A549 (cell line): ENCODE results near the gene NXPE3. TPM values are rescaled to one million over a fixed set of nuclear protein-coding genes. Genes with fewer than 3 reads are reported as not detected.
A peak's percentile ranks its signal among the peaks of the same experiment; 100 is the strongest.

Experiments
- ATAC-seq, 2 experiments: fragments of 200-7000 bp in 1 of 2; fragments of >200 bp in 1 of 2; cut with Nextera tagmentation in 1 of 2; cut with Tn5 transposase in 1 of 2; 3 replicates each; pipeline versions ENCODE4 v1.8.0 to v1.9.1; 2018 to 2020; ENCODE audit warnings: mild to moderate bottlenecking in 1 of 2, moderate library complexity in 1 of 2
- CTCF ChIA-PET: fragments of 300-600 bp; sonication (Branson Sonifier 250); formaldehyde crosslinking; extraction: SDS; loops from one replicate; lab custom pipeline; 2021; ENCODE audit warnings: antibody characterized with exemption, inconsistent platforms; lab: Yijun Ruan, JAX
- POLR2A ChIA-PET: fragments of 350-600 bp; formaldehyde crosslinking; extraction: SDS; loops from one replicate; lab custom pipeline; 2021; ENCODE audit warnings: antibody characterized with exemption, inconsistent platforms; lab: Yijun Ruan, JAX
- DNase-seq, 2 experiments: peaks; one replicate each; pipeline versions ENCODE4 v3.0.0 to v3.0.0-alpha.2; 2011 to 2016; ENCODE audit warnings: low read depth in 1 of 2, low spot score in 1 of 2
- FAIRE-seq: peaks from 2 replicates; lab custom pipeline; 2011; peaks lifted over from hg19 to GRCh38; lab: Jason Lieb, UNC
- H3K27ac ChIP-seq, 2 experiments: fragments of >200 bp; sonication (Bioruptor Twin); formaldehyde crosslinking; 3 replicates each; pipeline ENCODE4 v1.5.1; 2016 to 2017
- H3K4me1 ChIP-seq: fragments of >200 bp; sonication (Bioruptor Twin); formaldehyde crosslinking; 3 replicates; pipeline ENCODE4 v1.6.1; 2016
- H3K4me2 ChIP-seq: fragments of >200 bp; sonication (Bioruptor Twin); formaldehyde crosslinking; 3 replicates; pipeline ENCODE4 v1.6.1; 2016
- H3K4me3 ChIP-seq: fragments of >200 bp; sonication (Bioruptor Twin); formaldehyde crosslinking; 3 replicates; pipeline ENCODE4 v1.5.1; 2016
- H3K9me3 ChIP-seq: fragments of >200 bp; sonication (Bioruptor Twin); formaldehyde crosslinking; 3 replicates; pipeline ENCODE4 v1.6.1; 2016
- BHLHE40 ChIP-seq: IDR thresholded peaks from 2 replicates; pipeline ENCODE4 v1.6.1; 2012; ENCODE audit warnings: low read depth, low read length, inconsistent platforms
- CBX2 ChIP-seq: fragments of 200-600 bp; sonication (generic); IDR thresholded peaks from 2 replicates; pipeline ENCODE4 v1.6.1; 2016; ENCODE audit warnings: low read depth, mild to moderate bottlenecking, borderline replicate concordance
- CBX8 ChIP-seq: fragments of 200-600 bp; sonication (generic); IDR thresholded peaks from 2 replicates; pipeline ENCODE4 v1.6.1; 2016
- CEBPB ChIP-seq, 2 experiments: fragments of >200 bp in 1 of 2; sonication (Bioruptor Twin) in 1 of 2; formaldehyde crosslinking in 1 of 2; IDR thresholded peaks; 2 replicates each; pipeline ENCODE4 v1.6.1; 2012 to 2016
- CHD4 ChIP-seq: fragments of 200-600 bp; sonication (generic); IDR thresholded peaks from 2 replicates; pipeline ENCODE4 v1.6.1; 2016; ENCODE audit warnings: antibody characterized with exemption, mild to moderate bottlenecking, borderline replicate concordance
- ESRRA ChIP-seq: fragments of 150-350 bp; IDR thresholded peaks from 2 replicates; pipeline ENCODE4 v1.6.1; 2014; ENCODE audit warnings: mild to moderate bottlenecking, low read length, borderline replicate concordance
- FOSB ChIP-seq: fragments of 250-450 bp; sonication (Bioruptor Pico); IDR thresholded peaks from 2 replicates; pipeline ENCODE4 v1.5.0; 2020; ENCODE audit warnings: mild to moderate bottlenecking, moderate library complexity
- FOSL2 ChIP-seq, 2 experiments: fragments of 450-650 bp in 1 of 2; fragments of >200 bp in 1 of 2; sonication (Bioruptor Twin) in 1 of 2; formaldehyde crosslinking; IDR thresholded peaks; 2 replicates each; pipeline versions ENCODE4 v1.5.0 to v1.6.1; 2016 to 2020; ENCODE audit warnings: mild to moderate bottlenecking in 1 of 2, moderate library complexity in 1 of 2
- GATA3 ChIP-seq: IDR thresholded peaks from 2 replicates; pipeline ENCODE4 v1.6.1; 2012; ENCODE audit warnings: borderline replicate concordance
- HEYL ChIP-seq: fragments of 250-450 bp; sonication (Bioruptor Pico); IDR thresholded peaks from 2 replicates; pipeline ENCODE4 v1.8.0; 2021; ENCODE audit warnings: mild to moderate bottlenecking, moderate library complexity
- HOXB5 ChIP-seq: fragments of 250-450 bp; sonication (Bioruptor Pico); IDR thresholded peaks from 2 replicates; pipeline ENCODE4 v1.5.0; 2020; ENCODE audit warnings: mild to moderate bottlenecking, moderate library complexity
- KDM1A ChIP-seq: fragments of 200-600 bp; sonication (generic); IDR thresholded peaks from 2 replicates; pipeline ENCODE4 v1.6.1; 2016; ENCODE audit warnings: low read depth, mild to moderate bottlenecking
- MAFK ChIP-seq: fragments of 450-650 bp; IDR thresholded peaks from 2 replicates; pipeline ENCODE4 v1.6.1; 2014; ENCODE audit not compliant: partially characterized antibody
- MAZ ChIP-seq: fragments of 150-350 bp; IDR thresholded peaks from 2 replicates; pipeline ENCODE4 v1.6.1; 2014; ENCODE audit warnings: antibody characterized with exemption, low read depth, low read length, borderline replicate concordance
- NFE2L2 ChIP-seq: fragments of 150-350 bp; conservative IDR thresholded peaks from 2 replicates; pipeline ENCODE4 v1.6.1; 2014; ENCODE audit warnings: low read length
- NR3C1 ChIP-seq: fragments of >200 bp; sonication (Bioruptor Twin); formaldehyde crosslinking; IDR thresholded peaks from 3 replicates; pipeline ENCODE4 v1.6.1; 2017
- POLR2A ChIP-seq: IDR thresholded peaks from 2 replicates; pipeline ENCODE4 v1.6.1; 2012; ENCODE audit warnings: mild to moderate bottlenecking, low read length
- RCOR1 ChIP-seq: fragments of 150-350 bp; IDR thresholded peaks from 2 replicates; pipeline ENCODE4 v1.6.1; 2014; ENCODE audit warnings: antibody characterized with exemption, low read length, low read depth
- ZNF302 ChIP-seq: fragments of 250-450 bp; sonication (Bioruptor Pico); IDR thresholded peaks from 2 replicates; pipeline ENCODE4 v1.9.0; 2021; ENCODE audit warnings: inconsistent platforms, mild to moderate bottlenecking, moderate library complexity
- WGBS: methylation state at CpG from one replicate; pipeline ENCODE4 v1.1.6; 2017; ENCODE audit errors: missing lambda C conversion rate; 5-methylcytosine and 5-hydroxymethylcytosine counted together
- polyA plus RNA-seq, 4 experiments: library from polyadenylated mRNA; depleted of rRNA in 3 of 4; stranded (reverse); fragments of >200 nt; fragmentation: RNase III in 1 of 4; extraction: RNeasy Plus Mini Kit Qiagen cat#74134 plus additional on column Dnase treatment in 1 of 4; gene quantifications; 2 replicates in 3 of 4; 3 replicates in 1 of 4; pipeline ENCODE4 v1.2.3, GENCODE V29; 2011 to 2017
- TF ChIP-seq, protein P1 (sequence below): fragments of 150-350 bp; IDR thresholded peaks from 2 replicates; pipeline ENCODE4 v1.6.1; 2014; ENCODE audit warnings: low read depth, mild to moderate bottlenecking, low read length
- TF ChIP-seq, protein P2 (sequence below): fragments of >200 bp; sonication (Bioruptor Twin); formaldehyde crosslinking; IDR thresholded peaks from 3 replicates; pipeline ENCODE4 v1.6.1; 2016
- TF ChIP-seq, protein P3 (sequence below): IDR thresholded peaks from 2 replicates; pipeline ENCODE4 v1.6.1; 2012
- TF ChIP-seq, protein P4 (sequence below): IDR thresholded peaks from 2 replicates; pipeline ENCODE4 v1.6.1; 2012

Gene NXPE3
- polyA plus RNA-seq, 2 of the 4 experiments (the other 2 are of a cell fraction) = 48.6 to 49.5 TPM

DNA sequence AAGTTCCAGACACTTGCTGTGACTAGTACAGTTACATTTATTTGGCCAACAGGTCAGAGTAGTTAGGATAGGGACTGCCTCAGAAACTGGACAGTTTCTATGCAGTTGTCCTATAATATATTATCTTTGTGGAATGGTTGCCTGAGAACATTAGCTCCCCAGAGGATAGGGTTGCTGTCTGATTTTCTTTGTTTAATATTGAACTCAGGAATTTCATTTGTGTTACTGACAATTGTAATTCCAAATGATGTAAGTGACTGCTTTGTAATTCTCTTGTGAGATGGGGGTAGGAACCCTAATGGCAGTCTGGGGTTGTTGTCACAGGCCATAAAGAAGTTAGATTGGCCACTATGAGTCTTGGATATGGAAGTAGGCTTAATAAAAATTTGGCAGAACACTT lies 2.2 kb downstream of the NXPE3 start:
- Histone ChIP-seq H3K27ac (peak overlapping the region; percentile 92 to 95), H3K4me1 (peaks cover 16% of the 10 kb centered on the region; the same call in 2 of the 3 replicates), H3K4me2 (peak overlapping the region; percentile 90), H3K9me3 (no peaks in the 10 kb centered on the region), H3K4me3 (peak overlapping the region; percentile 68)
- CTCF ChIA-PET = interaction anchor here (1.0 kb wide), 1 partner anchor 21 kb away, joined by 5 read pairs; no protein-coding TSS in a partner anchor
- DNase-seq (peak in 1 of 2 experiments; percentile 3), FAIRE-seq (no peak), ATAC-seq (no peak)
- POLR2A ChIA-PET = interaction anchor here (2.9 kb wide), 1 partner anchor 57 kb away, joined by 13 read pairs; the partner anchor contains the start of gene CEP97
- no peak for TF ChIP-seq HEYL (CRISPR knock-in tag)
- TF ChIP-seq NFE2L2 = no peak
- TF ChIP-seq CBX2 = no peak
- TF ChIP-seq POLR2A = no peak
- no peak for TF ChIP-seq KDM1A
- TF ChIP-seq MAZ = no peak
- TF ChIP-seq CEBPB (IDR thresholded peaks at IDR 0.05) = no peak
- no peak for TF ChIP-seq FOSB (CRISPR knock-in tag)
- TF ChIP-seq, protein P1, sequence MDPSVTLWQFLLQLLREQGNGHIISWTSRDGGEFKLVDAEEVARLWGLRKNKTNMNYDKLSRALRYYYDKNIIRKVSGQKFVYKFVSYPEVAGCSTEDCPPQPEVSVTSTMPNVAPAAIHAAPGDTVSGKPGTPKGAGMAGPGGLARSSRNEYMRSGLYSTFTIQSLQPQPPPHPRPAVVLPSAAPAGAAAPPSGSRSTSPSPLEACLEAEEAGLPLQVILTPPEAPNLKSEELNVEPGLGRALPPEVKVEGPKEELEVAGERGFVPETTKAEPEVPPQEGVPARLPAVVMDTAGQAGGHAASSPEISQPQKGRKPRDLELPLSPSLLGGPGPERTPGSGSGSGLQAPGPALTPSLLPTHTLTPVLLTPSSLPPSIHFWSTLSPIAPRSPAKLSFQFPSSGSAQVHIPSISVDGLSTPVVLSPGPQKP = no peak
- TF ChIP-seq, protein P2, sequence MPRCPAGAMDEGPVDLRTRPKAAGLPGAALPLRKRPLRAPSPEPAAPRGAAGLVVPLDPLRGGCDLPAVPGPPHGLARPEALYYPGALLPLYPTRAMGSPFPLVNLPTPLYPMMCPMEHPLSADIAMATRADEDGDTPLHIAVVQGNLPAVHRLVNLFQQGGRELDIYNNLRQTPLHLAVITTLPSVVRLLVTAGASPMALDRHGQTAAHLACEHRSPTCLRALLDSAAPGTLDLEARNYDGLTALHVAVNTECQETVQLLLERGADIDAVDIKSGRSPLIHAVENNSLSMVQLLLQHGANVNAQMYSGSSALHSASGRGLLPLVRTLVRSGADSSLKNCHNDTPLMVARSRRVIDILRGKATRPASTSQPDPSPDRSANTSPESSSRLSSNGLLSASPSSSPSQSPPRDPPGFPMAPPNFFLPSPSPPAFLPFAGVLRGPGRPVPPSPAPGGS = no peak
- no peak for TF ChIP-seq FOSL2 (IDR thresholded peaks at IDR 0.05)
- TF ChIP-seq FOSL2 (CRISPR knock-in tag; IDR thresholded peaks at IDR 0.05) = no peak
- TF ChIP-seq ZNF302 = no peak
- TF ChIP-seq MAFK = no peak

DNA sequence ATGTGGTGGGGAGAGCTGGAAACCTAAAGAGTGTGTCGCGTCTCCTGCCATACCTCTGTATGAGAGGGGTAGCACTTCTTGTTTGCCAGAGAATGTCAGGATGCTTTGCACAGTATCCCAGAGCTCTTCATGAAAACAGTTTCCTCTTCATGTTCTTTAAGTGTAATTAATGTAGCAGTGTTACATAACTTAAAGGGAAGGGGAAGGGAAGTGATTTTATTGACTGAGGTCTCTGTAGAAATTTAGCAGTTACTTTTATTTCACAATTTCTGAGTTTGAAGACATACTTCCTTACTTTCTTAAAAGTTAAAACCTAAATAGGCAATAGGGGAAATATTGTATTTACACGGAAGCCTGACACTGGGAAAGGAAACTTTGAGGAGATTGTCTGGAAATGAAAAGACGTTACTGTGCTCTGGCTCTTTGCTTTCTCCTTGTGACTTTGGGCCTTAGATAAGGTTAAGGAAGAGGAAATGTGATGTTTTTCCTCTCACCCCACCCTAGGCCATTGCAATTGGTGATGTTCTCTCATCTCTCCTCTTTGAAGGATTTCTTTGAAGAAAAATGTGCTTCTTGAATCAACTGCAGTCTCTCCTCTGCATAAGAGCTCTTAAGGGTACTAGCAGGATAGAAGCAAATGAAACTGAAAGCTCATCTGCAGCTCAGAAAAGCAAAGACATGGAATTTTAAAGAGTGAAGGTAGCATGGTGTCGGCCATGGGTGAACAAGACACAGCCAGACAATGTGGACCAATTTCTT lies 6.0 kb downstream of the NXPE3 start:
- Histone ChIP-seq H3K4me2 (no peak overlapping the region), H3K9me3 (no peaks in the 10 kb centered on the region), H3K27ac (no peak overlapping the region), H3K4me3 (no peak overlapping the region), H3K4me1 (peaks cover 13% of the 10 kb centered on the region; the same call in 2 of the 3 replicates)
- no peak for TF ChIP-seq GATA3
- no peak for TF ChIP-seq POLR2A
- no peak for TF ChIP-seq CEBPB (IDR thresholded peaks at IDR 0.05)
- no peak for ATAC-seq
- 92% methylated on average over 5 of the region's 5 CpGs for WGBS
- CTCF ChIA-PET = interaction anchor here (1.0 to 1.9 kb wide), 3 partner anchors 18 to 444 kb away, joined by 4 to 12 read pairs (median 4); no protein-coding TSS in a partner anchor
- POLR2A ChIA-PET = no interaction called here
- DNase-seq = no peak
- FAIRE-seq = no peak

DNA sequence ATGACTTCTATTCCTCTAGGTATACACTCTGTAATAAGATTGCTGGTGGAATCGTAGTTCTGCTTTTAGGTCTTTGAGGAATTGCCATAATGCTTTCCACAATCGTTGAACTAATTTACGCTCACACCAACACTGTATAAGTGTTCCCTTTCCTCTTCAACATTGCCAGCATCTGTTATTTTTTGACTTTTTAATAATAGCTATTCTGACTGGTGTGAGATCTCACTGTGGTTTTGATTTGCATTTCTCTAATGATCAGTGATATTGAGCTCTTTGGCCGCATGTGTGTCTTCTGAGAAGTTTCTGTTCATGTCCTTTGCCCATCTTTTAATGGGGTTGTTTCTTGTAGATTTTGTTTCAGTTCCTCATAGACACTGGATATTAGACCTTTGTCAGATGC lies 12.8 kb downstream of the NXPE3 start:
- FAIRE-seq = peak; percentile 18
- ChIA-PET POLR2A (no interaction called here), CTCF (interaction anchor here (4.9 kb wide), 1 partner anchor 12 kb away, joined by 33 read pairs; no protein-coding TSS in a partner anchor)
- no peak for TF ChIP-seq BHLHE40
- TF ChIP-seq HOXB5 (CRISPR knock-in tag) = no peak
- TF ChIP-seq RCOR1 = no peak
- TF ChIP-seq CHD4 = no peak
- TF ChIP-seq GATA3 = no peak
- TF ChIP-seq, protein P3, sequence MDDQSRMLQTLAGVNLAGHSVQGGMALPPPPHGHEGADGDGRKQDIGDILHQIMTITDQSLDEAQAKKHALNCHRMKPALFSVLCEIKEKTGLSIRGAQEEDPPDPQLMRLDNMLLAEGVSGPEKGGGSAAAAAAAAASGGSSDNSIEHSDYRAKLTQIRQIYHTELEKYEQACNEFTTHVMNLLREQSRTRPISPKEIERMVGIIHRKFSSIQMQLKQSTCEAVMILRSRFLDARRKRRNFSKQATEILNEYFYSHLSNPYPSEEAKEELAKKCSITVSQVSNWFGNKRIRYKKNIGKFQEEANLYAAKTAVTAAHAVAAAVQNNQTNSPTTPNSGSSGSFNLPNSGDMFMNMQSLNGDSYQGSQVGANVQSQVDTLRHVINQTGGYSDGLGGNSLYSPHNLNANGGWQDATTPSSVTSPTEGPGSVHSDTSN = no peak
- no peak for TF ChIP-seq KDM1A
- TF ChIP-seq, protein P4, sequence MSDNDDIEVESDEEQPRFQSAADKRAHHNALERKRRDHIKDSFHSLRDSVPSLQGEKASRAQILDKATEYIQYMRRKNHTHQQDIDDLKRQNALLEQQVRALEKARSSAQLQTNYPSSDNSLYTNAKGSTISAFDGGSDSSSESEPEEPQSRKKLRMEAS = no peak
- TF ChIP-seq NR3C1 = no peak
- no peak for TF ChIP-seq ESRRA
- TF ChIP-seq, protein P2 = no peak
- TF ChIP-seq CBX8 = no peak
- TF ChIP-seq, all 56 proteins: peak for 0
- Histone ChIP-seq H3K4me3 (no peak overlapping the region), H3K9me3 (no peaks in the 10 kb centered on the region; the same call in 2 of the 3 replicates), H3K4me1 (no peaks in the 10 kb centered on the region), H3K27ac (no peak overlapping the region), H3K4me2 (no peak overlapping the region)
- 93% methylated on average over 4 of the region's 4 CpGs for WGBS
- ATAC-seq (no peak), DNase-seq (no peak)
